ENCODE results near the gene EFNA5. TPM values are rescaled to one million over a fixed set of nuclear protein-coding genes. Genes with fewer than 3 reads are reported as not detected.

Gene EFNA5
- total and polyA plus RNA-seq, 2 of the 13 experiments (the other 11 are each of a cell fraction or from before 2014, with no cell fraction given): not detected

DNA sequence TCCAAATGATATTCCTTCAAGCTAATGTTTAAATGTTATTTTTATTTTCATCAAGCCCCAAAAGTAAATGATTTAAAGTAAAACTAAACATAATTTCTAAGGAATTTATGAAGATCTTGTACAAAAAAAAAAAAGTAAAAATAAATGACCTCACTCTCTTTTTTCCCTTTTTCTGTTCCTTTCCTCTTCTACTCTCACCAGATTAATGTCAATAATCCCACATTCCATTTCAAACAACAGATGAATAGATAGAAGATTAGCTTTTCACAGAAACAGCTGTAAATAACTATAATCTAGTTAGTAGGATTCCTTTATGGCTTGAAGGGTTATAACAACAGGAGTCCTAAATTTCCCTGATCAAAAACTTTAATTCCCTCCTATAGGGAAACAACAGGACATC, 88.1 kb downstream of the EFNA5 start:
- ATAC-seq (no peak), DNase-seq (ENCODE audit: low spot score) (no peak), FAIRE-seq (no peak)
- intact Hi-C loops (cut with micrococcal nuclease; ENCODE audit: unreplicated experiment): no loop called here
- TF ChIP-seq ZNF530 (CRISPR knock-in tag; IDR thresholded peaks at IDR 0.05; ENCODE audit: low read depth): no peak
- no peak for TF ChIP-seq ZSCAN30 (CRISPR knock-in tag; IDR thresholded peaks at IDR 0.05)
- TF ChIP-seq, protein P1, sequence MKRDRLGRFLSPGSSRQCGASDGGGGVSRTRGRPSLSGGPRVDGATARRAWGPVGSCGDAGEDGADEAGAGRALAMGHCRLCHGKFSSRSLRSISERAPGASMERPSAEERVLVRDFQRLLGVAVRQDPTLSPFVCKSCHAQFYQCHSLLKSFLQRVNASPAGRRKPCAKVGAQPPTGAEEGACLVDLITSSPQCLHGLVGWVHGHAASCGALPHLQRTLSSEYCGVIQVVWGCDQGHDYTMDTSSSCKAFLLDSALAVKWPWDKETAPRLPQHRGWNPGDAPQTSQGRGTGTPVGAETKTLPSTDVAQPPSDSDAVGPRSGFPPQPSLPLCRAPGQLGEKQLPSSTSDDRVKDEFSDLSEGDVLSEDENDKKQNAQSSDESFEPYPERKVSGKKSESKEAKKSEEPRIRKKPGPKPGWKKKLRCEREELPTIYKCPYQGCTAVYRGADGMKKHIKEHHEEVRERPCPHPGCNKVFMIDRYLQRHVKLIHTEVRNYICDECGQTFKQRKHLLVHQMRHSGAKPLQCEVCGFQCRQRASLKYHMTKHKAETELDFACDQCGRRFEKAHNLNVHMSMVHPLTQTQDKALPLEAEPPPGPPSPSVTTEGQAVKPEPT (CRISPR knock-in tag; IDR thresholded peaks at IDR 0.05; ENCODE audit: low read depth): no peak
- TF ChIP-seq SP140L (CRISPR knock-in tag; IDR thresholded peaks at IDR 0.05; ENCODE audit: borderline replicate concordance): no peak
- Histone ChIP-seq H4K20me1 (ENCODE audit: insufficient read depth, low read length) (no peaks in the 10 kb centered on the region), H3K9ac (ENCODE audit: insufficient read depth, low read depth, low read length) (no peak overlapping the region), H3K4me3 (replicated peaks in 1 of 3; ENCODE audit: insufficient read depth in 1 of 3, low read depth in 2 of 3, low read length in 3 of 3) (no peak overlapping the region), H3K9me3 (ENCODE audit: low read length) (no peaks in the 10 kb centered on the region), H3K79me2 (ENCODE audit: insufficient read depth, low read length) (no peaks in the 10 kb centered on the region), H3K27ac (ENCODE audit: extremely low read length, insufficient read depth, low read length) (no peak overlapping the region), H2AFZ (ENCODE audit: low read length) (no peak overlapping the region), H3K27me3 (ENCODE audit: control insufficient read depth in 1 of 2, insufficient read depth in 2 of 2, low read length in 2 of 2) (peaks cover 0 to under 1% of the 10 kb centered on the region in 2 experiments; a peak in 1 of 5 replicates), H3K4me2 (ENCODE audit: low read depth, low read length) (no peak overlapping the region), H3K4me1 (ENCODE audit: insufficient read depth, low read length) (no peaks in the 10 kb centered on the region), H3K36me3 (replicated peaks in 1 of 2; ENCODE audit: control insufficient read depth in 1 of 2, insufficient read depth in 2 of 2, low read length in 2 of 2) (no peaks in the 10 kb centered on the region)
- ChIA-PET POLR2A (no interaction called here), CTCF (ENCODE audit: low intra/inter-chr PET ratio, low total read pairs) (no interaction called here)
- in situ Hi-C loops (cut with HindIII; ENCODE audit: extremely low pct_ligation_motif_present, low pct_unique_long_range_greater_than_20kb): no loop called here
- no TSS peak for BruUV-seq (replicated peaks)

DNA sequence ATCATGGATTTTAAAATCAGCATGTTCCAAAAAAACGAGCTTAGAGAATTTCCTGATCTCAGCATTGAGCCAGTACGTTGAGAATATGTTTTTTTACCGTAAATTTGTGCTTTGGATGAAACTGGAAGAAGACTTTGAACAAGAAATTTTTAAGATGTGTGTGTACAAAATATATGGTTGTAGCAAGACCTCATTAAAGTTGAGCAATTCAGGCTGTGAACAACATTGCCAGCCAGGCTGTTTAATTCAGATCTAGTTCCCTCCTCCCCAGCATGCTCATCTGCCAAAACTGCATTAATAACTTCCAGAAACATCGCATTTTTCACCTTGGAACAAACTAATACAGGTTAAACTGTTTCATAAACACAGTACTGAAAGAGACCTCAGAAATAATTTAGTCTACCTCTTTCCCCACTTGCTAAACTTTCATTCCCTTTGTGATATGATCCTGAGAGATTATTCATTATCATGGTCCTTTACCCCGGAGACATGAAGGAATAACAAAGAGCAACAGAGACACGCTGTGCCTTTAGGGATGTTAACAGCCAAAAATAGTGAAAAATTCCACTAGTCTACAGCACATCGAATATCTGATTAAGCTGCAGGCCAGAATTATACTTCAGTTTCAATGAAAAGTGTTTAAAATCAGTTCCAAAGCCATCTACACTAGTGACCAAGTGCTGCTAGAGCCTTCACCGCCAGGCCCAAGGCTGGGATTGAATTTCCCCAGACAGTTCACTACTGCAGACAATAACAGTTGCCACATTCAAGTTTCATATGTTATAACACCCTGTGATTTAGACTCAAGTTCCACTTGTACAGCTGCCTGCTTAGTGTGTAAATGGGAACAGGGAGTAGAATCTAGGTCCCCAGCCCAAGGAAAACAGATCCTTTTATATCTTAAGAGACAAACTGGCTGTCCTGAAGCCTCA, 89.6 kb downstream of the EFNA5 start:
- 17% methylated on average over 8 of the region's 8 CpGs for WGBS (ENCODE audit: low lambda C conversion rate)
- Histone ChIP-seq H3K79me2 (ENCODE audit: insufficient read depth, low read length) (no peaks in the 10 kb centered on the region), H3K9me3 (ENCODE audit: low read length) (no peaks in the 10 kb centered on the region), H3K9ac (ENCODE audit: insufficient read depth, low read depth, low read length) (no peak overlapping the region), H3K4me2 (ENCODE audit: low read depth, low read length) (no peak overlapping the region), H4K20me1 (ENCODE audit: insufficient read depth, low read length) (no peaks in the 10 kb centered on the region), H3K27me3 (ENCODE audit: control insufficient read depth in 1 of 2, insufficient read depth in 2 of 2, low read length in 2 of 2) (peaks cover 0 to 4% of the 10 kb centered on the region in 2 experiments; a peak in 1 of 5 replicates), H3K27ac (ENCODE audit: extremely low read length, insufficient read depth, low read length) (no peak overlapping the region), H3K4me3 (replicated peaks in 1 of 3; ENCODE audit: insufficient read depth in 1 of 3, low read depth in 2 of 3, low read length in 3 of 3) (no peak overlapping the region), H2AFZ (ENCODE audit: low read length) (no peak overlapping the region), H3K36me3 (replicated peaks in 1 of 2; ENCODE audit: control insufficient read depth in 1 of 2, insufficient read depth in 2 of 2, low read length in 2 of 2) (no peaks in the 10 kb centered on the region), H3K4me1 (ENCODE audit: insufficient read depth, low read length) (no peaks in the 10 kb centered on the region)
- no TSS peak for BruUV-seq (replicated peaks)
- no peak for ATAC-seq
- ChIA-PET CTCF (ENCODE audit: low intra/inter-chr PET ratio, low total read pairs) (no interaction called here), POLR2A (no interaction called here)
- in situ Hi-C loops (cut with HindIII; ENCODE audit: extremely low pct_ligation_motif_present, low pct_unique_long_range_greater_than_20kb): no loop called here
- TF ChIP-seq SP4 (CRISPR knock-in tag; IDR thresholded peaks at IDR 0.05) (no peak), EZH2 (conservative IDR thresholded peaks at IDR 0.05; ENCODE audit: low read depth, low read length) (no peak), ZNF441 (CRISPR knock-in tag; IDR thresholded peaks at IDR 0.05; ENCODE audit: borderline replicate concordance) (no peak), ZNF460 (CRISPR knock-in tag; IDR thresholded peaks at IDR 0.05; ENCODE audit: borderline replicate concordance) (no peak), ZNF761 (CRISPR knock-in tag; conservative IDR thresholded peaks at IDR 0.05) (no peak)
- TF ChIP-seq, protein P2, sequence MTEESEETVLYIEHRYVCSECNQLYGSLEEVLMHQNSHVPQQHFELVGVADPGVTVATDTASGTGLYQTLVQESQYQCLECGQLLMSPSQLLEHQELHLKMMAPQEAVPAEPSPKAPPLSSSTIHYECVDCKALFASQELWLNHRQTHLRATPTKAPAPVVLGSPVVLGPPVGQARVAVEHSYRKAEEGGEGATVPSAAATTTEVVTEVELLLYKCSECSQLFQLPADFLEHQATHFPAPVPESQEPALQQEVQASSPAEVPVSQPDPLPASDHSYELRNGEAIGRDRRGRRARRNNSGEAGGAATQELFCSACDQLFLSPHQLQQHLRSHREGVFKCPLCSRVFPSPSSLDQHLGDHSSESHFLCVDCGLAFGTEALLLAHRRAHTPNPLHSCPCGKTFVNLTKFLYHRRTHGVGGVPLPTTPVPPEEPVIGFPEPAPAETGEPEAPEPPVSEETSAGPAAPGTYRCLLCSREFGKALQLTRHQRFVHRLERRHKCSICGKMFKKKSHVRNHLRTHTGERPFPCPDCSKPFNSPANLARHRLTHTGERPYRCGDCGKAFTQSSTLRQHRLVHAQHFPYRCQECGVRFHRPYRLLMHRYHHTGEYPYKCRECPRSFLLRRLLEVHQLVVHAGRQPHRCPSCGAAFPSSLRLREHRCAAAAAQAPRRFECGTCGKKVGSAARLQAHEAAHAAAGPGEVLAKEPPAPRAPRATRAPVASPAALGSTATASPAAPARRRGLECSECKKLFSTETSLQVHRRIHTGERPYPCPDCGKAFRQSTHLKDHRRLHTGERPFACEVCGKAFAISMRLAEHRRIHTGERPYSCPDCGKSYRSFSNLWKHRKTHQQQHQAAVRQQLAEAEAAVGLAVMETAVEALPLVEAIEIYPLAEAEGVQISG (CRISPR knock-in tag; IDR thresholded peaks at IDR 0.05): no peak
- intact Hi-C loops (cut with micrococcal nuclease; ENCODE audit: unreplicated experiment): no loop called here
- no peak for DNase-seq (ENCODE audit: low spot score)
- no peak for FAIRE-seq

Measured in HepG2 (cell line).